GM21526 (cell line): ENCODE measurements around the gene TTC27.
"Not testable (repeated sequence)": the region's sequence is repeated elsewhere in the genome, so short reads cannot be mapped to it uniquely, and the experiment has no call there.

ENCODE experiments used
- ATAC-seq: cut with Tn5 transposase; IDR thresholded peaks from one replicate; pipeline ENCODE4 v1.9.1; 2021; ENCODE audit warnings: moderate library complexity; ENCODE audit not compliant: unreplicated experiment, low FRiP score

TTC27 gene

DNA sequence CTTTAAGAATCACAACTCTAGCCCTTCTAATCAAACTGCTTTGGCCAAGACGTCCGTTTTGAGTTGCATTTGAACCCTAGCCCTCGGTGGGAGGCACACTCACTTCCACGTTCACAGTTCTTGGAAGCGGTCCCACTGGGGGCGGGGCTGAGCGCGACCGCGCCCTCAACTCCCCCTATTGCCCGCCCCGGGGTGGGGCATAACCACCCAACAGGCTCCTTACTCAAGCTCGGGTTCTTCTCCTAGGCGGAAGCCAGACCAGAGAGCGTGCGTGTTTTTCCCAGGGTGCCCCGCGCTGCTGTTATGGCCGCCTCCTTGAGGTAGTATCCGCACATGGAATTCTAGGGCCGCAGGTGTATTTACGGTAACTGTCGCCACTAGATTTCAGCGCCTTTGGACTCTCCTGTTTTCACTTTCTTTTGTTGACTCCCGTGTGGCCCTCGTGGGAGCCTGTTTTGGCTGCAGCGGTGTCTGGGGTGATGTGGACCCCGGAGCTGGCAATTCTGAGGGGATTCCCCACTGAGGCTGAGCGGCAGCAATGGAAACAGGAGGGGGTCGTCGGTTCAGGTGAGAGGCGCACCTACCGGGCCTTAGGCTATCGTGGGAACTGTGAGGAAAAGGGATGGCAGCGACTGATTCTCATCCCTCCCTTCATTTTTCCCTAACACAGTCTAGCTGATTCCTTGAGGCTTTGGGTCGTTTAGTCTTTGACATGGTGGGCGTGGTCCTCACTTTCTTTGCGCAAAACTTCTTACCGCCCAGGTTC lies at the start of gene TTC27:
TSS of gene TTC27 (plus strand) at position 237 of the 766 bp plus-strand sequence. CDS start at position 480, 243 bp downstream.
- peak; percentile 99 for ATAC-seq

DNA sequence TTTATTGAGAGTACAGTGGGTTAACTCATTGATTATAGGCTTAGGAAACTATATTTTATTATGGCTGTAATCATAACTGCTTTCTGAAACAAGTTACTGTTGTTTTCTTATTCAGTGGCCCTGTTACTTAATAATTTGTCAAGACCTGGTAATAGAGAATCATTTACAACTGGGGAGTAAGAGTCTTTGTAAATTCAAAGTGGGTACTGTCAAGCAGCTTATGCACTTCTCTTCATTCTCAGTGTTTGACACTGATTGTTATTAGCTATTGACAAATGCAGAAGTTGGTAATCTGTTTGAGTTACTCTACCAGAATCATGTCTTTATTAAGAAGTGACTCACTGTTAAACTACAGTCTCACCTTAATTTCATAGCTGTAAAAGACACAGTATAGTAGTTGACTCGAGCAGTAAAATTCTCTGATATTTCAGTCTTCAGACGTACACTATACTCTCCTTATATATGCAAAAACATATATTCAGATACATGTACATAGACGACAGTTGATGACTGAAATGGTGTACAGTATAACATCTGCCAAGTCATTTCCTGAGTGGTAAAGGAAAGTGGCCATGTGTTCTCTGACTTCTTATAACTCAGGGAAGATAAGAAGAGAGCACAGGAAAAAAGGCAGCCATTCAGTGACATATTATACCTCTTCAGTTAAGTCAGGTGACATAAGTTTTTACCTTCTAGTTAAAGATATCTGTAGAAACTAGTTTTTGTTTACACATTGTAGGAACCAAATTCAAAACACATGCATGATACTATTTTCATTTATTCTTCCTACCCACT lies 36.0 kb upstream of the TTC27 start:
- ATAC-seq = no peak

DNA sequence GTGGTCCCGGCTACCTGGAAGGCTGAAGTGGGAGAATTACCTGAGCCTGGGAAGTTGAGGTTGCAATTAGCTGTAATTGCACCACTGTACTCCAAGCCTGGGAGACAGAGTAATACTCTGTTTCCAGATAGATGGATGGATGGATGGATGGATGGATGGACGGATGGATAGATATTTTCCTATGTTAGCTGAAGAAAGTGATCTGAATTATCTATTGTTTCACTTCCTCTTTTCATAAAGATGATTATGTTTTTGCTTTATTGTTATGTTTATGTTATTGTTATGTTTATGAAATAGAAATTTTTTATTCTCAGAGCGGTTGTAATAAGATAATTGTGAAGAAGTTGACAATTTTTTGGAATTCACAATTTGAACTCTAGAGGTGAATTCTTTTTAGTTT lies 33.3 kb upstream of the TTC27 start:
- ATAC-seq = no peak

DNA sequence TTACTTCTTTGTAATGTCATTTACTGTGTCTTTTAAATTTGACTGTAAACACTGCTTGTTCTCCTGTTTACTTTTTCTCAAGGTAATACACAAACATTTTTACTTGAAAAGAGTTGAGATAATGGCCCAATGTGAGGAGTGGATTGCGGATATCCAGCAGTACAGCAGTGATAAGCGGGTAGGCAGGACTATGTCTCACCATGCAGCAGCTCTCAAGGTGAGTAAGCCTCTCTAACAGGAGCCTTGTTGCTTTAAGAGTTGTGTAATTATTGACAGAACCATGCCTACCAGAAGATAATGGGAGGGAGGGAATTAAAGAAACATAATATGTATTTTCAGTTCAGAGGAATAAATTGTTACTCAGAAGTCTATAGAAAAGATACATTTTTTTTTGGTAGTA lies 16.5 kb upstream of the TTC27 start:
- no peak for ATAC-seq

DNA sequence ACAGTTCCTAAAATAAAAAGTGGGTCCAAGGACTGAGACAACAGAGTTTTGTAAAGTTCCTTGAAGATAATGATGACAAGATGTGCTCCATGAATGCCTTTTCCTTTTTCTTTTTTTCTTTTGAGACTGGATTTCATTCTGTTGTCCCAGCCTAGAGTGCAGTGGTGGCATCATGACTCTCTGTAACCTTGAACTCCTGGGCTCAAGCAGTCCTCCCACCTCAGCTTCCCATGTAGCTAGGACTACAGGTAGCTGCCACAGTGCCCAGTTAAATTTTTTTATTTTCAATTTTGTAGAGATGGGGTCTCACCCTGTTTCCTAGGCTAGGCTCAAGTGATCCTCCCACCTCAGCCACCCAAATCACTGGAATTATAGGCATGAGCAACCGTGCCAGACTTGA lies 16.1 kb upstream of the TTC27 start:
- no peak for ATAC-seq

DNA sequence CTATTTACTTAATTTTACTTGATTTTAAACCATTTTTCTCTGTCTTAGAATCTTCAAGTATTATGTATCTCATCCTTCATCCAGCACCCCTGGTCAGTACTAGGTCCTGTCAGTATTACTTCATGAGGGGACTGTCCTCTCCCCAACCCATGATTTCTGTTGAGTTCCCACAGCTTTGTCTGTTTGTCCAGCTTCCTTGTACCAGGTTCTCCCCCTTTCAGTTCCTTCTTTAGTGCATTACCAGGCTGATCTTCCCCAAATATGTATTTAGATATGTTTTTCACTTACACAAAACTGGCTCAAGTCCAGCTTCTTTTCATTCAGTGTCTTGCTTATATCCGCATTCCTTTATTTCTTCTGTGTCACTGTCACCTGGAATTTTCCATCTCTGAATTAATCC lies 13.8 kb upstream of the TTC27 start:
- no peak for ATAC-seq

DNA sequence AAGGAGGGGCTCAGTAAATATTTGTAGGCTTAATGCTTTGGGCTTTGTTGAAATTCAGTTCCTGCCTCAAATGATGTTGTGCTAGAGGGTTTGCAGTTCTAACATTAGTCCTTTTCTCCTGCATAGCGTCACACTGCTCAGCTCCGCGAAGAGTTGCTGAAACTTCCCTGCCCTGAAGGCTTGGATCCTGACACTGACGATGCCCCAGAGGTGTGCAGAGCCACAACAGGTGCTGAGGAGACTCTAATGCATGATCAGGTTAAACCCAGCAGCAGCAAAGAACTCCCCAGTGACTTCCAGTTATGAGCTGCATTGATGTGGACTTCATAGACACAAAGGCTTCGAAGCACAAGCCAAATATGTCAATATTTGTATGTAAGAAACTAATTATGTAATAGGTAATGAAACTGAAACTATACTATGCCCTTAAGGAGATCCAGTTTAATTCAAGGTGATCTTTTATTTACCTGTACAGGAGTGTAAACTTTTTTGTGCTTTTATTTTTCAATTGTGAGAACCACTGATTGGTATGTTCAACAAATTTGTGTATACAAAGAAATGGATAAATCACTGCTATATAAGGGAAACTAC lies 10.2 kb upstream of the TTC27 start:
- ATAC-seq = no peak

DNA sequence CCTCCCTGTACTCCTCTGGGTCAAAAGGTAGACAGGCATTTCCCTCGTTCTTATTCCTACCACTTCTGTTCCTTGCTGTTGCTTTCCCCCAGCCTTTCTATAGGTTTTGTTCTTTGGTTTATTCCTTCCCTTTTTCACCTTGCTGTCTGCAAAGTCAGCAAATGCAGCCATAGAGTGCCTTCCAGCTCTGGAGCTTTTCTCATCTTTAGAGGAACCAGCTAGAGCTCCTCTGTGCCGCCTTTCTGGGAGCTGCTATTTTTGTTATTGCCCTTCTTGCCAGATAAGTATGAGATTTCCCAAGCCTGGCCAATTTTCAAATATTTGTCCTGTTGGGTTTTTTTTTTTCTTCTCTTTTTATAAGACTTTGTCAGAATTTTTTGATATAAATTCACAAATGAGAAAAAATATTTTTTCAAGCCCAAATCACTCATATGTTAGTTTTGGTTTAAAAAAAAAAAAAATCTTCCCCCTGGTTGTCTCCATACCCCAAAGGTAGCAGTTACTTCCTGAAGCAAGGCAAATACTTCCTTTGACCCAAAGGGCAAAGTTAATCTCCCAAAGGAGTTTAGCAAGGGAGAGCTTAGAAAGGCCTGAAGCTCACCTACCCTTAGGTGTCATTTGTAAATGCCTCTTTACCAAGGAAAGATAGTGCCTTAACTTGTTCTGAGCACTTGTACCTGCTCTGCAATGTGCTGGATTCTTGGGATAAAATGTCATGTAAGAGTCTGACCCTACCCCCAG lies 5.1 kb upstream of the TTC27 start:
- no peak for ATAC-seq

DNA sequence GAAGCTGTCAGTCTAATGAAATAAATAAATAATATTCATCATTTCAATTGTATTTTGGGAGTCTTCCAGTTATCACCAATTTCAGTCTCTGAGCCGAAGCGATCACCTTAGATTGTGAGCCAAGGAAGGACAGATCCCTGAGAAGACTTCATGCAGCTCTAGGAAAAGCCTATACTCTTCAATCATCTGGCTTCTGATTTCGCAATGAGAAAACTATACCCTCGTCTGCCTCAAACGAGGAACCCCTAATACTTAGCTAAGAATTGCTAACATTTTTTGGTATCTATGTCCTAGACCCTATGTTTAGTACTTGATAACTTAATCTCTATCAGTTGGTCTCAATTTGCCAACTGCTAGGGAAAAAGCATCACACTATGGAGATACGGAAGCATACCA lies 4.5 kb upstream of the TTC27 start:
- ATAC-seq = no peak

DNA sequence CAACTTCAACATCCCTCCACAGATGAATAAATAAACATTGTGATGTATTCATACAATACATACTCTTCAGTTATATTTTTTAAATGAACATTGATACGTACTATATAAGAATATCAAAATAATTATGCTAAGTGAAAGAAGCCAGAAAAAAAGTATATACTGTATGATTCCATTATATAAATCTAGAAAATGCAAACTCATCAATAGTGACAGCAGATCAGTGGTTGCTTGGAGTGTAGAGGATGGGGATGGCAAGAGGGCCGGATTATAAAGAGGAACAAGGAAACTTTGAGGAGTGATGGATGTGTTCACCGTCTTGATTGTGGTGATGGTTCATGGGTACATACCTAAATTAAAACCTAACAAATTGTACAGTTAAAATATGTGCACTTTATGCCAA lies 3.0 kb upstream of the TTC27 start:
- no peak for ATAC-seq

DNA sequence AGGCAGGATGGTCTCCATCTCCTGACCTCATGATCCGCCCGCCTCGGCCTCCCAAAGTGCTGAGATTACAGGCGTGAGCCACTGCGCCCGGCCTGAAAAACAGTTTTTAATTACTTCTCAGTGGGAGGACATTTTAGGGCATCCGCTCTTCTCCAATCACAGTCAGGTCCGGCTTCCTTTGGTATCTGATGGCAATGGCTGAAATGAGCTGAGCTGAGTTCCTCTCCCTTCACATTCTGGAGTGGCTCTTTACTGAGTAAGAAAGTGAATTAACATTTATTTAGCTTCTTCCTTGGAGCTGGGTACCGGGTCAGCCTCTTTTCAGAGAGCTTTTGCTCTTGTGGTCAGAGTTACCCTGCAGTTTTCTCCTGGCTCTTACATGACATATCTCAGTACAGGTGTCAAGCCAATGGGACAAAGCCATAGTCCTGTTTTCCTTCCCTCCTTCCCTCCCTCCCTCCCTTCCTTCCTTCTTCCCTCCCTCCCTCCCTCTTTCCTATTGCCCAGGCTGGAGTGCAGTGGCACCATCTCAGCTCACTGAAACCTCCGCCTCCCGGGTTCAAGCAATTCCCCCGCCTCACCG lies 1.1 kb upstream of the TTC27 start:
- ATAC-seq = no peak

DNA sequence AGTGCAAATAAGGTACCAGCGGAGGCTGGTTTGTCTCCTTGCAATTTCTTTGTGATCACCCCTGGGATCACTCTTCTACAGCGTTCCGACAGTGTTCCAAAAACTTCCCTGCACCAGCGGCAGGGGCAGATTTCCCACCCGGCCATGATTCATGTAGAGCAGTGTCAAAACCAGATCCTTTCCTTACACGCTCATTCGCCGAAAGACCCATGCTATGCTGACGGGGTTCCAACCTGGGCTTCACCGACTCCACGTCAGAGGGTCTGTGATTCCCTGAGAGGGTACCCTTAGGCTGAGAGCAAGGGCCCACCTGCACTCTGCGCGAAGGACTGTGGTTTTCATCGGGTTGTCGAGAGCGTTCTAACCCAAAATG lies 423 bp upstream of the TTC27 start:
- ATAC-seq = peak; percentile 35

DNA sequence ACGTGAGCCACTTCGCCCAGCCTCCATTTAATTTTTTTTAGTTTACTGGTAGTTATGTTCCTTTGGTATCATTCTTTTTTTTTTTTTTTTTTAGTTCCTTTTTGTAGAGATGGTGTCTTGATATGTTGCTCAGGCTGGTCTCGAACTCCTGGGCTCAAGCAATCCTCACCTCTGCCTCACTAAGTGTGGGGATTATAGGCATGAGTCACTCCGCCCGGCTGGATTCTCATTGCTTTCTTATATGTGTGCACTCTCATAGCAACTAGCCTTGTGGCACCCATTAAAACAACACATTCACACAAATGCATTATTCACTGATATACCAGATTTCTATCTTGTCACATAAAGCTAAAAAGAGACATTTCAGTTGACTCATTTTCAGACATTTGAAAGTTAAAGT lies 4.2 kb downstream of the TTC27 start:
- ATAC-seq = no peak

DNA sequence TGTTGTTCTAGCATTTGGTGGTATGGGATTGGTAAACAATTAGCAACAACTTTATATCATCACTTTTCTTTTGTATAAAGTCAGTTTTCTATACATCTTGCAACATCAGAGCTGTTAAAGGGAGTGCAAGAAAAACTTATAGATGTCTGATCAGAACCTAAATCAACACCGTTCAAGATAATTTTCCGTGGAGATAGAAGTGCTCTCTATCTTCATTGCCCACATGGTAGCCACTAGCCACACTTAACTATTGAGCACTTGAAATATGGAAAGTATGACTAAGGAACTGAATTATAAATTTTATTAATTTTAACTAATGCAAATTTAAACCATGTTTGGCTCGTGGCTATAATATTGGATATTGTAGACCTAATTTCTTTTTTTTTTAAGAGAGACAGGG lies 5.2 kb downstream of the TTC27 start:
- ATAC-seq = no peak

DNA sequence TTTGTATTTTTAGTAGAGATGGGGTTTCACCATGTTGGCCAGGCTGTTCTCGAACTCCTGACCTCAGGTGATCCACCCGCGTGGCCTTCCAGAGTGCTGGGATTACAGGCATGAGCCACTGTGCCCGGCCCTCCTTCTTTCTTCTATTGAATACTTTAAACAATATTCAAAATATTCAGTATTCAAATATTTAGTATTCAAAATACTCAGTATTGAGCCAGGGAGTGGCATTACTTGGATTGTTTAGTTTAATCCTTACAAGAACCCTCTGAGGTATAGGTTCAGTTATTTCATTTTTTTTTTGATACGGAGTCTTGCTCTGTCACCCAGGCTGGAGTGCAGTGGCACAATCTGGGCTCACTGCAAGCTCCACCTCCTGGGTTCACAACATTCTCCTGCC lies 10.7 kb downstream of the TTC27 start:
- ATAC-seq = not testable (repeated sequence)

DNA sequence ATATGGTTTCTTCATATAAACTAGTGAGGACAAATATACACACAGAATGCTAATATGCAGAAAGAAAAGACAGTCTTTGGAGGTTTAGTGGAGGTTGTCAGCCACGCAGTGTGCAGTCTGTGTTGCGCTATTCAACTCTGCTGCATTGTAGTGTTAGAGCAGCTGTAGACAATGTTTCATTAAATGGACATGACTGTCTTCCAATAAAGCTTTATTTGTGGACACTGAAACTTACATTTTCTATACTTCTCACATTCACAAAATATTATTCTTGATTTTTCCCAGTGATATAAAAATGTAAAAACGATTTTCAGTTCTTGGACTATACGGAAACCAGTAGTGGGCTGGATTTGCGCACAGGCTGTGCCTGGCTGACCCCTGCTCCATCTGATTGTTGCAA lies 13.3 kb downstream of the TTC27 start:
- no peak for ATAC-seq

DNA sequence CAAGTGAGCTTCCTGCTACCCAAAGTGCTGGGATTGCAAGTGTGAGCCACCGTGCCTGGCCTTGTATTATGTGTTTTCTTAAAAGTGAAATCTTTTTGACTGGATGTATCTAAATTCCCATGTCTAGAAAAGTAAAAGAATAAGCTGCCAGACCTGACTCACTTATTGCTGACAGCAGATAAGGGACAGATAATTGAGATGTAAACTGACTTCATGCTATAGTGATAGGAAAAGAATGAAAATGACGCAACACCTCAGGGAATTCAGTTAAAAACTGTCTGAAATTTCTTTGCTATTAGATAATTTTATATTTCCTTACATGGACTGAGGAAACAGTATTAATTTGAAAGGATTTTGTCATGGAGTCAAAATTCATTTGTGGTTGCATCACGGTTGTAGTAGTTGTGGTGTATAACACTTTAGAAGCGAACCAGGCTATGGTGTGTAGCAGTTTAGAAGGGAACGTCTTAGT lies 19.4 kb downstream of the TTC27 start:
- ATAC-seq = no peak

DNA sequence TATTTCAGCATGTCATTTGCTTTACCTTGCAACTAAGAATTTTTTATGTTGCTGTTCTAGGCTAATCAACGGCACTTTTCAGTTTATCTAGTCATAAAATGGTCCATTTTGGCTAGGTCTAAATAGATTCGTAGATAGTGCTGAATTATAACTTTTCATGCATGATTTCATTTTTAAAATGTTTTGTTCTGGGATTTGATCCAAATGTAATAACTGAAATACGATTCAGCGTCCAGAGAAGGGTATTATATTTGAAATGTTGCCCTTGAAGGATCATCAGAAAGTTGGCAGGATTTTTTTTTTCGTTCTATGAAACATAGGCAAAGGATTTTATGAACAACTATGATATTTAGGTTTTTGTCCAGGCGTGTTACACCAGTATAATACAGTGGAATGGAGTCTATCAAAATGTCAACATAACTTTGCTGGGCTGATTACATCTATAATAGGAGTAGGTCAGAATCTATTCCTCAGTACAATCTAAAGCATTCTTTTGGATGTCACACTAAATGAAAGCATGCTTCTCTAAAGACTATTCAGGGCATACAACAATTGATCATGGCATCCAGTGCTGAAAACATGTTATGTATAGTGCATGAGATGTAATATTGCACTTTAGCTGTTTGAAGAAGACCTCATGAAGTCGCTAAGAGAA lies 24.8 kb downstream of the TTC27 start:
- ATAC-seq = no peak

DNA sequence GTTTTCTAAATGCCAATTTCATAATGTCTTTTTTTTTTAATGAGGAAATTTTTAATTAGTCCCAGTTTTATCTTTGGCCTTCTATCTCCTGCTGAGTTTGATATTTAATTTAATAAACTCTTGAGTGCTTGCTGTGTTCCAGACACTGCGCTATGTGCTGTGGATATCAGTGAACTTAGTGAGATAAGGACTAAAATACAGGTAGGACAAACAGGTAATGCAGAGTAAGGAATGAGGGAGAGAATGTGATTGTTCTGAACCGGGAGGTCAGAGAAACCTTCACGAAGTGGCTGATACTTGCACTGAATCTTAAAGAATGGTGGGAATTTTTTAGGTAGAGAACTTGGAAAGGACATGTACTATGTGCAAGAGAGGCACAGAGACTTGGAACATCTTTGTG lies 28.2 kb downstream of the TTC27 start:
- ATAC-seq = no peak

DNA sequence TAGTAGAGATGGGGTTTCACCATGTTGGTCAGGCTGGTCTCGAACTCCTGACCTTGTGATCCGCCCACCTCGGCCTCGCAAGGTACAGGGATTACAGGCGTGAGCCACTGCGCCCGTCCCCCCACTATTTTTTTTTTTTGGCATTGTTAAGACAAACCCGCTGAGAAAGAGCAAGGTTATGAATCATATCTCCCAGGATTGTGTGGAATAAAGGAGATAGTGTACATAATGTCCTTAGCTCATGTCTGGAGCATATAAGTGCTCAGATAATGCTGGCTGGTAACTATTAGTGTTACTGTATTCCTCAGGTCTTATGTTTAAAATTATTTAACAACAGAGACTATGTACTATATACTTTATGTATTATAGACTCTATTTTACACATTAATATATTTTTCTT lies 36.0 kb downstream of the TTC27 start:
- ATAC-seq = no peak
